HFF-Myc (cell line): Measurements from ENCODE around the gene PREX1.

Experiments used
- DNase-seq: peaks from one replicate; pipeline ENCODE4 v3.0.0-alpha.2; 2011; ENCODE audit warnings: low read depth; ENCODE audit errors: extremely low read depth
- H3K4me3 ChIP-seq: replicated peaks from 2 replicates; pipeline ENCODE4 v1.5.1; 2011; ENCODE audit warnings: low read depth, mild to moderate bottlenecking, control low read depth, low read length
- CTCF ChIP-seq: IDR thresholded peaks from 2 replicates; pipeline ENCODE4 v1.5.1; 2012; ENCODE audit warnings: mild to moderate bottlenecking, low read depth, low read length, control low read depth; ENCODE audit errors: missing control alignments

PREX1 gene

GRCh38 chr20:48789185-48789668 lies 38.6 kb downstream of the PREX1 start:
- DNase-seq, result no peak
- no peak for TF ChIP-seq CTCF
- H3K4me3 ChIP-seq, result no peak overlapping the region

- H3K4me3 ChIP-seq, result no peak overlapping the region
- DNase-seq, result no peak
- TF ChIP-seq CTCF, result no peak
Measured at GRCh38 chr20:48788486-48789072, 39.2 kb downstream of the PREX1 start.

GRCh38 chr20:48787861-48788375 lies 39.9 kb downstream of the PREX1 start:
- peak; percentile 36 for DNase-seq
- H3K4me3 ChIP-seq, result no peak overlapping the region; the same call in 1 of the 2 replicates
- TF ChIP-seq CTCF, result no peak

- no peak for TF ChIP-seq CTCF
- no peak overlapping the region for H3K4me3 ChIP-seq
- no peak for DNase-seq
Measured at GRCh38 chr20:48786951-48787705, 40.7 kb downstream of the PREX1 start.

GRCh38 chr20:48785801-48786200 lies 42.0 kb downstream of the PREX1 start:
- no peak for TF ChIP-seq CTCF

GRCh38 chr20:48785256-48785655 lies 42.5 kb downstream of the PREX1 start:
- no peak for TF ChIP-seq CTCF

More at GRCh38 chr20:48785801-48786200, 42.0 kb downstream of the PREX1 start:
- no peak for DNase-seq
- H3K4me3 ChIP-seq, result no peak overlapping the region

More at GRCh38 chr20:48785256-48785655, 42.5 kb downstream of the PREX1 start:
- H3K4me3 ChIP-seq, result no peak overlapping the region
- no peak for DNase-seq
